C4-2B (cell line): ENCODE results near the gene GSG1.

Experiments
- H3K27ac ChIP-seq: fragments of 450-650 bp; 2 replicates; pipeline ENCODE4 v1.5.1; 2017
- ZFX ChIP-seq: fragments of 450-650 bp; IDR thresholded peaks from 2 replicates; pipeline ENCODE4 v1.6.1; 2017
- TF ChIP-seq, protein P1 (sequence below): fragments of 450-650 bp; conservative IDR thresholded peaks from 2 replicates; pipeline ENCODE4 v1.5.1; 2017; ENCODE audit warnings: mild to moderate bottlenecking

Gene GSG1

DNA sequence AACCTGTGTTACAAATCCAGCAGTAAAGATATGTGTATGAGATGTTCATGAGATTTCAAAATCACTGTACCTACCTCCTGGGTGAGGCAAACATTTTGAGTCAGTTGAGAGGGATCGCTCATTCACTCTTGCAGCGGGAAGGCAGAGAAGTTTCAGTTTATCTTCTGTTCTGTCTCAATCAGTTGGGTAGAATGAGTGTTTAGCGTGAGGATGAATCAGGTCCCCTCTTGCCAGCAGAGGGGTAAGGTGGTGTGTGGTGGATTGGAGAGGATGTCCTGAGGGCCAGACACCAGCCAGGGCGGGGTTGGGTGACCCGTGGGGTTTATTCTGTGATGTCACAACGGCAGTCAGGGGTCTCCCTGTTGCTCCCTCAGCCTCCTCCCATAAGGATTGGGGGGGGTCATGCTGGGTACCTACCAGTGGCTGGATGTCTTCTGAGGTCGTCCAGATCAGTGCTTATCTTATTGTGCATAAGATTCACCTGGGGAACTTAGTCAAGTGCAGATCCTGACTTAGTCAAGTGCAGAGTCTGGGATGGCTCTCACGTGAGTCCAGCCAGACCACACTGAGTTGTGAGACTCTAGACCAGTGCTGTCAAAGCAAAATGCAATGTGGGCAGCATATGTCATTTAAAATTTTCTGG is at the start of gene GSG1:
GSG1 (minus strand) TSS at position 277 of the 643 bp plus-strand sequence; CDS start at position 122, 155 bp downstream.
- TF ChIP-seq, protein P1, sequence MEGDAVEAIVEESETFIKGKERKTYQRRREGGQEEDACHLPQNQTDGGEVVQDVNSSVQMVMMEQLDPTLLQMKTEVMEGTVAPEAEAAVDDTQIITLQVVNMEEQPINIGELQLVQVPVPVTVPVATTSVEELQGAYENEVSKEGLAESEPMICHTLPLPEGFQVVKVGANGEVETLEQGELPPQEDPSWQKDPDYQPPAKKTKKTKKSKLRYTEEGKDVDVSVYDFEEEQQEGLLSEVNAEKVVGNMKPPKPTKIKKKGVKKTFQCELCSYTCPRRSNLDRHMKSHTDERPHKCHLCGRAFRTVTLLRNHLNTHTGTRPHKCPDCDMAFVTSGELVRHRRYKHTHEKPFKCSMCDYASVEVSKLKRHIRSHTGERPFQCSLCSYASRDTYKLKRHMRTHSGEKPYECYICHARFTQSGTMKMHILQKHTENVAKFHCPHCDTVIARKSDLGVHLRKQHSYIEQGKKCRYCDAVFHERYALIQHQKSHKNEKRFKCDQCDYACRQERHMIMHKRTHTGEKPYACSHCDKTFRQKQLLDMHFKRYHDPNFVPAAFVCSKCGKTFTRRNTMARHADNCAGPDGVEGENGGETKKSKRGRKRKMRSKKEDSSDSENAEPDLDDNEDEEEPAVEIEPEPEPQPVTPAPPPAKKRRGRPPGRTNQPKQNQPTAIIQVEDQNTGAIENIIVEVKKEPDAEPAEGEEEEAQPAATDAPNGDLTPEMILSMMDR: no peak
- TF ChIP-seq ZFX: no peak
- peak within 1 kb of the TSS; percentile 73; the same call in 1 of the 2 replicates for H3K27ac ChIP-seq

DNA sequence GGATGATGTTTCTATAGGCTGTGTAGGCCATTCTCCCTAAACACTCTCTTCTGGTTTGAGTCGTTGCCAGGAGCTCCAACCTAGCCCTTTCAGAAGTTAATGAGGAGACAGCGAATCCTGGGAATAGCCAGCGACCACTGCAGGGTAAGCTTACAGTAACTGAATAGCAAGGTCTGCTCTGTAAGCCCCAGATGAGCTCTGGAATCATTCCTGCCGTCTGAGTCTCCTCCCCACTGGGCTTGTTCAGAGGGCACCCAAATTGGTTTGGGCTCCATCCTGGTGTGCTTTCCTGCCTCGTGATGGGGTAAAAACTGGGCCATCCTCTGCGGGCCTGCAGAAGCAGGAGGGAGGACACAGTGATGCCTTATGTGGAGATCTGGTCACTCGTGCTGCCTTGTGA is 49.7 kb upstream of the GSG1 start:
- TF ChIP-seq, protein P1: no peak
- TF ChIP-seq ZFX: no peak
- H3K27ac ChIP-seq: no peak overlapping the region

DNA sequence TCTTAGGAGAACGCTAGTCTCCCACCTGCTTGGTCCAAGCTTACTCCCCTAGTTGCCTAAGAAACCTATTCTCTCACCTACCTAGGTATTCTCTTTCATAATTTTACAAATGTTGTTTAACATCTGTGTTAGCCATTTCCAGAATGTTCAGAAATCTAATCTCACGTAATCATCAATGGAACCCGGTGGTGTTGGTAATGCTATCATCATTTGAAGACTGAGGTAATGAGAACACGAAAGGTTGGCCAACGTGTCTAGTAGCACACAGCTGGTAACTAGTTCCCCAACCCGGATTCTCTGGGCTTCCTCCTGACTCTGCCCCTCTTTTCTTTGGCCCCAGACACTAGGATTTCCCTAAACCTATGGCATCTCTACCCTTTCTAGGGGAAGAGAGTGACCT is 49.3 kb upstream of the GSG1 start:
- no peak overlapping the region for H3K27ac ChIP-seq
- no peak for TF ChIP-seq ZFX
- TF ChIP-seq, protein P1: no peak

DNA sequence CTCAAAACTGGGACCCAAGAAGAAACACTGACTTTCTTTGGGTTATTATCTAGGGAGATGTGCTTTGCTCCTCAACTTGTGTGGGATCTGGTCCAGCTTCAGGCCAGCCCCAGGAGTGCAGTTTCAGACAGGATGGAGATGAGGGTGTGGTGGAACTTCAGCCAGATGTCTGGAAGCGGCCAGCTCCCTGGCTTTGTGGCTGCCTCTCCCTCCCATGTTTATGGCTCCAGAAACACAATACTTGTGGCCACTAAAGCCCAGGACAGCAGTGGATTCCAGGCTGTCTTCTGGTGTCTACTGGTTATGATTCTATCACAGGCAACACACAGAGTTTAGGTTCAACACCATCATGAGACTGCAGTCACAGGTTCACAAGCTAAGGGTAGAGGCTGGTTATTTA is 48.8 kb upstream of the GSG1 start:
- TF ChIP-seq, protein P1: no peak
- TF ChIP-seq ZFX: no peak
- no peak overlapping the region for H3K27ac ChIP-seq

DNA sequence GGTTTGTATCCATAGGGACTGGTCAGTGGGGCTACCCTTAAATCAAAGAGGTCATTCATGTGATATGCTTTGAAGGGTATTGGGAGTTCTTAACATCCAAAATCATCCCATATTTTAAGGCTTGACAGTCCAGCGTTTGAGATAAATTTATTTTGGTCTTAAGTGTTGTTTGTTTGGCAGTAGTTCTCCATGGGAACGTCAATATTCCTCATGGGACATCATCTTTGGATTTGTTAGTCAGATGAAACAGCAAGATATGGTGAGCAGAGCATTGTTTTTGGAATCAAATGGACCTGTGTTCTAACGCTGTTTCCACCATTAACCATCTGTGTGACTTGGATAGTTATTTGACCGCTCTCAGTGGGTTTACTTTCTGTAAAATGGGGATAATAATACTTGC is 45.9 kb upstream of the GSG1 start:
- no peak overlapping the region for H3K27ac ChIP-seq
- TF ChIP-seq ZFX: no peak
- TF ChIP-seq, protein P1: no peak

DNA sequence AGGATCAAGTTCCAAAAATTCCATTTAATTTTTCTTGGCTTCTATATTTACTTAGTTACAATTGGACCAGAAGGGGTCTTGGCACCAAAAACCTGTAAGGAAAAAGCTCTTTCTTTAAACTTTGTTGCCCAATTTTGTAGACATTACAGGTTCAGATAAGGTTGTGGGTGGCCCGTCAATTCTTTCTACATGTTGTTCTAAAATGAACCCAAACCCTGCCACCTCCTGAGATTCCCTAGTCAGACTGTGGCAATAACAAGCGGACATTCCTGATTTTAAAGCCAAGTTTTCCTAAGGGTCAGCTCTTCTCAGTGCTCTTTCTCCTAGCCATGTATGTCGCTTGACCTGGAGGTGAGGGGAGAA is 45.0 kb upstream of the GSG1 start:
- H3K27ac ChIP-seq: no peak overlapping the region
- TF ChIP-seq ZFX: no peak
- TF ChIP-seq, protein P1: no peak

DNA sequence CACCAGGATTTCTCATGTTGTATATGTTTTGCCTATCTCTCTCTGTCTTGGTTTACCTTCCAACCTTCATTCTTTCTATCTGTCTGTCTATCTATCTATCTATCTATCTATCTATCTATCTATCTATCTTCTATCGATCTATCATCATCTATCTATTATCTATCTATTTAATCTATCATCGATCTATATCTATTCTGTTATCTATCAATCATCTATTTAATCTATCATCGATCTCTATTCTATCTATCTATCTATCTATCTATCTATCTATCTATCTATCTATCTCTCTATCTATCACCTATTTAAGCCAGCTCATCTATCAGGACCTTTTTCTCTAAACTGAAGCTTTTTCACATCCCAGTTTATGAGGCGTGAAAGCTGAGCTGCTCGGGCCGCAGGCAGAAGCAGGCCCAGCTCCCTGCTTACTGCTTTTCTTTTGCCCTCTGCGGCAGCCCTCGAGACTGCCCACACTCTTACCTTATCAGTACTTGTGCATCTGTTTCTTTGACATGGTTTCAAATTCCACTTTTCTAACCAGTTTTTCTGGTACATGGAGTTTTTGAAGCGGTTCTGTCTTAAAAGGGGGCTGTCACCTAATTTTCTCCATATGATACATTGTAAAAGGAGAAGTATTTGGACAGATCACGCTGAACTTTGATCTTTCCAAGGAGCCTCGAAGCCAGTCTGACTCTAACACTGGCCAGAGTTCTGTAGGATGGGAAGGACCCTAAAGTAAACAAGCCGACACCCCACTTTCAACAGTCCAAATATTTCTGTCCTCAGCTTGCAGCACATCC is 44.4 kb upstream of the GSG1 start:
- TF ChIP-seq, protein P1: no peak
- no peak for TF ChIP-seq ZFX
- no peak overlapping the region for H3K27ac ChIP-seq
